ENCODE data around the gene QRFP.

GRCh38 chr9:130934702-130935647 is 38.4 kb upstream of the QRFP start:
- TF ChIP-seq CTCF (conservative IDR thresholded peaks at IDR 0.05 in 1 of 2, IDR thresholded peaks at IDR 0.05 in 1 of 2; ENCODE audit: low read depth in 1 of 2, low read length in 2 of 2) (no peak), EZH2 (IDR thresholded peaks at IDR 0.05; ENCODE audit: low read length, missing control alignments) (no peak)

Data from fibroblast of lung (primary cell).